BE2C (cell line): Measurements from ENCODE around the gene HOXC9.
A peak's percentile ranks its signal among the peaks of the same experiment; 100 is the strongest.

Experiments used
- DNase-seq: peaks from one replicate; pipeline ENCODE4 v3.0.0-alpha.2; 2020
- H3K27me3 ChIP-seq: fragments of 250-450 bp; sonication (Bioruptor Pico); 2 replicates; pipeline ENCODE4 v1.5.1; 2020; ENCODE audit warnings: mild to moderate bottlenecking
- H3K36me3 ChIP-seq: fragments of 250-450 bp; sonication (Bioruptor Pico); 2 replicates; pipeline ENCODE4 v1.5.1; 2020; ENCODE audit warnings: mild to moderate bottlenecking
- H3K4me1 ChIP-seq: fragments of 250-450 bp; sonication (Bioruptor Pico); 2 replicates; pipeline ENCODE4 v1.5.1; 2020
- H3K4me3 ChIP-seq: 2 replicates; pipeline ENCODE4 v1.5.1; 2011; ENCODE audit warnings: low read depth, low read length
- H3K9me3 ChIP-seq: fragments of 250-450 bp; sonication (Bioruptor Pico); 2 replicates; pipeline ENCODE4 v1.5.1; 2020
- TF ChIP-seq, protein P1 (sequence below): IDR thresholded peaks from 2 replicates; pipeline ENCODE4 v1.5.1; 2012; ENCODE audit warnings: mild to moderate bottlenecking, low read depth, low read length

The HOXC9 gene

DNA sequence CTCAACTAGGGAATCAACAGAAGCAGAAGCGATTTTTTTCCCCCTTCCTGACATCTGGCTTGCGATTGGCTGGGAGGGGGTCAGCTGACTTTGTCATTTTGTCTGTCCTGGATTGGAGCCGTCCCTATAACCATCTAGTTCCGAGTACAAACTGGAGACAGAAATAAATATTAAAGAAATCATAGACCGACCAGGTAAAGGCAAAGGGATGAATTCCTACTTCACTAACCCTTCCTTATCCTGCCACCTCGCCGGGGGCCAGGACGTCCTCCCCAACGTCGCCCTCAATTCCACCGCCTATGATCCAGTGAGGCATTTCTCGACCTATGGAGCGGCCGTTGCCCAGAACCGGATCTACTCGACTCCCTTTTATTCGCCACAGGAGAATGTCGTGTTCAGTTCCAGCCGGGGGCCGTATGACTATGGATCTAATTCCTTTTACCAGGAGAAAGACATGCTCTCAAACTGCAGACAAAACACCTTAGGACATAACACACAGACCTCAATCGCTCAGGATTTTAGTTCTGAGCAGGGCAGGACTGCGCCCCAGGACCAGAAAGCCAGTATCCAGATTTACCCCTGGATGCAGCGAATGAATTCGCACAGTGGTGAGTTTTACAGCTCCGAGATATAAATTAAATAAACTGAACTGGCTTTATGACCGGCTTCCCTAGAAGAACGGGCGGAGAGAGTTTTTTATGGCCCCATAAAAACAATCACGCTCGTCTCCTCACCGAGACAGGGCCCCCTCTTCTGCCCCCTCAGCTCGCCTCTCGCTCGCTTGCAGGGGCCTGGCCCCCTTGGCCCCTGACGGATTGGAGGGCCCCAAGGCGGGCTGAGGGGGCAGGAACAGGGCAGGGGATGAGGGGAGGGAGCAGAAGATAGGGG, 28.6 kb downstream of the HOXC9 start, which contains the start of gene HOXC6:
Gene HOXC6, plus strand, starts transcription at position 127 of the 888 bp plus-strand sequence. Its CDS starts 82 bp downstream, at position 209.
- DNase-seq: peak; percentile 72
- H3K4me3 ChIP-seq: peak within 1 kb of the TSS; percentile 83
- H3K27me3 ChIP-seq: no peaks in the 10 kb centered on the region
- peaks cover 16% of the 10 kb centered on the region for H3K4me1 ChIP-seq
- TF ChIP-seq, protein P1, sequence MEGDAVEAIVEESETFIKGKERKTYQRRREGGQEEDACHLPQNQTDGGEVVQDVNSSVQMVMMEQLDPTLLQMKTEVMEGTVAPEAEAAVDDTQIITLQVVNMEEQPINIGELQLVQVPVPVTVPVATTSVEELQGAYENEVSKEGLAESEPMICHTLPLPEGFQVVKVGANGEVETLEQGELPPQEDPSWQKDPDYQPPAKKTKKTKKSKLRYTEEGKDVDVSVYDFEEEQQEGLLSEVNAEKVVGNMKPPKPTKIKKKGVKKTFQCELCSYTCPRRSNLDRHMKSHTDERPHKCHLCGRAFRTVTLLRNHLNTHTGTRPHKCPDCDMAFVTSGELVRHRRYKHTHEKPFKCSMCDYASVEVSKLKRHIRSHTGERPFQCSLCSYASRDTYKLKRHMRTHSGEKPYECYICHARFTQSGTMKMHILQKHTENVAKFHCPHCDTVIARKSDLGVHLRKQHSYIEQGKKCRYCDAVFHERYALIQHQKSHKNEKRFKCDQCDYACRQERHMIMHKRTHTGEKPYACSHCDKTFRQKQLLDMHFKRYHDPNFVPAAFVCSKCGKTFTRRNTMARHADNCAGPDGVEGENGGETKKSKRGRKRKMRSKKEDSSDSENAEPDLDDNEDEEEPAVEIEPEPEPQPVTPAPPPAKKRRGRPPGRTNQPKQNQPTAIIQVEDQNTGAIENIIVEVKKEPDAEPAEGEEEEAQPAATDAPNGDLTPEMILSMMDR: no peak
- no peaks in the 10 kb centered on the region for H3K9me3 ChIP-seq
- H3K36me3 ChIP-seq: no peaks in the 10 kb centered on the region

DNA sequence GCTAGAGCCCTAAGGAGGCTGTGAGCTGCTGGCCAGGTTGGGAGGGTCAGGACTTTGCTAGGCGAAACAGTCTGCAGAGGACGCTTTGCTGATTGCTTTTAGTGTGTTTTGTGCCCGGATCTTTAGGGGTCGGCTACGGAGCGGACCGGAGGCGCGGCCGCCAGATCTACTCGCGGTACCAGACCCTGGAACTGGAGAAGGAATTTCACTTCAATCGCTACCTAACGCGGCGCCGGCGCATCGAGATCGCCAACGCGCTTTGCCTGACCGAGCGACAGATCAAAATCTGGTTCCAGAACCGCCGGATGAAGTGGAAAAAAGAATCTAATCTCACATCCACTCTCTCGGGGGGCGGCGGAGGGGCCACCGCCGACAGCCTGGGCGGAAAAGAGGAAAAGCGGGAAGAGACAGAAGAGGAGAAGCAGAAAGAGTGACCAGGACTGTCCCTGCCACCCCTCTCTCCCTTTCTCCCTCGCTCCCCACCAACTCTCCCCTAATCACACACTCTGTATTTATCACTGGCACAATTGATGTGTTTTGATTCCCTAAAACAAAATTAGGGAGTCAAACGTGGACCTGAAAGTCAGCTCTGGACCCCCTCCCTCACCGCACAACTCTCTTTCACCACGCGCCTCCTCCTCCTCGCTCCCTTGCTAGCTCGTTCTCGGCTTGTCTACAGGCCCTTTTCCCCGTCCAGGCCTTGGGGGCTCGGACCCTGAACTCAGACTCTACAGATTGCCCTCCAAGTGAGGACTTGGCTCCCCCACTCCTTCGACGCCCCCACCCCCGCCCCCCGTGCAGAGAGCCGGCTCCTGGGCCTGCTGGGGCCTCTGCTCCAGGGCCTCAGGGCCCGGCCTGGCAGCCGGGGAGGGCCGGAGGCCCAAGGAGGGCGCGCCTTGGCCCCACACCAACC, 29.8 kb downstream of the HOXC9 start:
- Histone ChIP-seq H3K27me3 (no peaks in the 10 kb centered on the region), H3K4me1 (peaks cover 9% of the 10 kb centered on the region), H3K36me3 (no peaks in the 10 kb centered on the region), H3K4me3 (peak overlapping the region; percentile 83), H3K9me3 (no peaks in the 10 kb centered on the region)
- TF ChIP-seq, protein P1: no peak
- DNase-seq: no peak

DNA sequence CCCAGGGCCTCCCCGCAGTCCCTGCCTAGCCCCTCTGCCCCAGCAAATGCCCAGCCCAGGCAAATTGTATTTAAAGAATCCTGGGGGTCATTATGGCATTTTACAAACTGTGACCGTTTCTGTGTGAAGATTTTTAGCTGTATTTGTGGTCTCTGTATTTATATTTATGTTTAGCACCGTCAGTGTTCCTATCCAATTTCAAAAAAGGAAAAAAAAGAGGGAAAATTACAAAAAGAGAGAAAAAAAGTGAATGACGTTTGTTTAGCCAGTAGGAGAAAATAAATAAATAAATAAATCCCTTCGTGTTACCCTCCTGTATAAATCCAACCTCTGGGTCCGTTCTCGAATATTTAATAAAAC, 30.5 kb downstream of the HOXC9 start:
- H3K36me3 ChIP-seq: no peaks in the 10 kb centered on the region
- peaks cover 13% of the 10 kb centered on the region for H3K4me1 ChIP-seq
- no peak overlapping the region for H3K4me3 ChIP-seq
- DNase-seq: no peak
- TF ChIP-seq, protein P1: no peak
- no peaks in the 10 kb centered on the region for H3K27me3 ChIP-seq
- no peaks in the 10 kb centered on the region for H3K9me3 ChIP-seq

DNA sequence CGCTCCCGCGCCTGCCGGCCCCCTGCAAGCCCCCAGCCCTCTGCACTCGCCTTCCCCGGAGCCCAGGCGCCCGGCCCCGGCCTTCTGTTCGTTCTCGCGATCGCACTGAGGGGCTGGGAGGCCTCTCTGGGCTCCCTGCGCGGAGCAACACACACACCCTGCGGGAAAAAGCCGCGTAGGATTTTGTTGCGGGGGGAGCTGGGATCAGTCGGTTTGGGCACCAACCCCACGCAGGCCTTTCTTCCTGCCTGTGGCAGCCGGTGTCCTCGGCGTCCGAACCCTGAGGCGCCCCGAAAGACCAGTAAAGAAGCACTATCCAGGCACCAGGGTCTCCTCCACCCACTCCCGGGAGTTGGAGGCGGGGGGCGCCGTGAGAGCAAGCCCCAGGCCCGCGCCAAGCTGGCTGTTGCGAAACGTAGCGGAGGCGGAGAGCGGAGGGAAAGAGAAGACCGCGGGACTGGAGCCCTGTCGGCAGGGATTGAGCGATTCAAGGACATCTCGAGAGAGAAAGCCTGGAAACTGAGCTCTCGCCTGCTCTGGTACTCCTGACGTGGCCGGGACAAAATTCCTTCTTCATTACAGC, 31.0 kb downstream of the HOXC9 start:
- no peak overlapping the region for H3K4me3 ChIP-seq

DNA sequence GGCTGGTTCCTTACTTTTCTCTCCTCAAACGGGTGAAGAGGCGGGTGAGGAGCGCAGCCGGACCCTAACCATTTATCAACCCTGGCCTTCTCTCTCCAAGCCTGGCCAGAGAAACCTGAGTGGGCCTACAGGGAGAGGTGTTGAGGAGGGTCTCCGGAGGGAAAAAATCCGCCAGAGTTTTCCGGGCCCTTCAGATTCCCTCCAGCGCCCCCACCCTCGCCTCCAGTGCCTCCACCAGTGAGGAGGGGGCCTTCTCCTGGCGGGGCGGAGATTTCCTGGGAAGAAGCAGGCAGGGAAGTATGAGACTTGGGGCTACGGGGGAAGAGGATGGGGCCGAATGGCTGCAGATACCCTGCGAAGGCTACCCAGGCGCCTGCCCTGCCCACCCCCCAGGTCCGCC, 31.5 kb downstream of the HOXC9 start:
- Histone ChIP-seq H3K4me1 (peaks cover 18% of the 10 kb centered on the region), H3K36me3 (no peaks in the 10 kb centered on the region), H3K4me3 (no peak overlapping the region), H3K27me3 (no peaks in the 10 kb centered on the region), H3K9me3 (no peaks in the 10 kb centered on the region)
- TF ChIP-seq, protein P1: no peak
- DNase-seq: no peak

More for the DNA sequence above, 31.0 kb downstream of the HOXC9 start:
- TF ChIP-seq, protein P1: no peak
- Histone ChIP-seq H3K9me3 (no peaks in the 10 kb centered on the region), H3K4me1 (peaks cover 16% of the 10 kb centered on the region), H3K36me3 (no peaks in the 10 kb centered on the region), H3K27me3 (no peaks in the 10 kb centered on the region)
- no peak for DNase-seq
